Neural progenitor cell (in vitro differentiated cells): ENCODE data around the gene MRPS18B.

Source experiments
- EZH2 ChIP-seq: fragments of 200-600 bp; sonication (generic); IDR thresholded peaks from 2 replicates; pipeline ENCODE4 v1.6.1; 2017; ENCODE audit warnings: antibody characterized with exemption, mild to moderate bottlenecking, moderate library complexity
- TF ChIP-seq, protein P1 (sequence below): fragments of 200-600 bp; sonication (generic); IDR thresholded peaks from 2 replicates; pipeline ENCODE4 v1.5.1; 2017; ENCODE audit warnings: antibody characterized with exemption, mild to moderate bottlenecking

DNA sequence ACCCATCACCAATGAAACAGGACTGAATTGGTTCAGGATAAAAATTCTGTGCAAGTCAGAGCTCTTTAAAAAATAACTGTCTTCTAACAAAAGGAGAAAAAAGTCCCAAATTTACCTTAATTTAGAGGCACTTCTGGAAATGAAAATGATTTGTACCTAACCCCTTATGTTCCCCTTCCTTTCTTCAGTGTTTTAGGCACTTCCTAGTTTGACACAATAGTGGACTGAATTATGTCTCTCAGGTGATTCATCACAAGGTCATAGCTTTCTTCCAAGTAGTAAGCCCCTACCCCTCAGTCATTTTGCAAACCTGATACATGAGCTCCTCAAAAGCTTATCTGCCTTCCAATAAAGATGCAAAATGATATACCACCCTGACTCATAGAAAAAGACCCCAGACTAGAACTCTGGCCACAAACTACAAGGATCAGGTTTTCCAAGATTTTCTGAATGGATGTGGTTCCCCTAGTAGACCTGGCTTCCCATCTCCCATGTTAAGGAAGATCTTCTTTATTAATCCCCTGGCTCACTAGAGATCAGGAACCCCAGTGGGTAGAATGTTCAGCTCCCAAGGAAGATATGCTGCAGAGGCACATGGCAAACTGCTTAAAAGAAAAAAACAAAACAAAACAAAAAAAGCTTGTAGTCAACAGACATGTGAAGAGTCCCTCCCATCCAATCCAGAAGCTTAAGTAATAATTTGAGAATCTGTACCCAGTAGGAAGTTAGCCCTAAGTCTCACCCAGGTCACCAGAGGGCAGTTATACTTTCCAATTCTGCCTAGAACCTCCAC is 4.2 kb upstream of the MRPS18B start:
- TF ChIP-seq EZH2 = no peak
- TF ChIP-seq, protein P1, sequence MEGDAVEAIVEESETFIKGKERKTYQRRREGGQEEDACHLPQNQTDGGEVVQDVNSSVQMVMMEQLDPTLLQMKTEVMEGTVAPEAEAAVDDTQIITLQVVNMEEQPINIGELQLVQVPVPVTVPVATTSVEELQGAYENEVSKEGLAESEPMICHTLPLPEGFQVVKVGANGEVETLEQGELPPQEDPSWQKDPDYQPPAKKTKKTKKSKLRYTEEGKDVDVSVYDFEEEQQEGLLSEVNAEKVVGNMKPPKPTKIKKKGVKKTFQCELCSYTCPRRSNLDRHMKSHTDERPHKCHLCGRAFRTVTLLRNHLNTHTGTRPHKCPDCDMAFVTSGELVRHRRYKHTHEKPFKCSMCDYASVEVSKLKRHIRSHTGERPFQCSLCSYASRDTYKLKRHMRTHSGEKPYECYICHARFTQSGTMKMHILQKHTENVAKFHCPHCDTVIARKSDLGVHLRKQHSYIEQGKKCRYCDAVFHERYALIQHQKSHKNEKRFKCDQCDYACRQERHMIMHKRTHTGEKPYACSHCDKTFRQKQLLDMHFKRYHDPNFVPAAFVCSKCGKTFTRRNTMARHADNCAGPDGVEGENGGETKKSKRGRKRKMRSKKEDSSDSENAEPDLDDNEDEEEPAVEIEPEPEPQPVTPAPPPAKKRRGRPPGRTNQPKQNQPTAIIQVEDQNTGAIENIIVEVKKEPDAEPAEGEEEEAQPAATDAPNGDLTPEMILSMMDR = no peak
